HG03103 (cell line): ENCODE measurements around the gene NHLH2.

Experiments used
- ATAC-seq: cut with Tn5 transposase; IDR thresholded peaks from one replicate; pipeline ENCODE4 v1.9.1; 2021; ENCODE audit warnings: low read depth; ENCODE audit not compliant: unreplicated experiment

Gene NHLH2

DNA sequence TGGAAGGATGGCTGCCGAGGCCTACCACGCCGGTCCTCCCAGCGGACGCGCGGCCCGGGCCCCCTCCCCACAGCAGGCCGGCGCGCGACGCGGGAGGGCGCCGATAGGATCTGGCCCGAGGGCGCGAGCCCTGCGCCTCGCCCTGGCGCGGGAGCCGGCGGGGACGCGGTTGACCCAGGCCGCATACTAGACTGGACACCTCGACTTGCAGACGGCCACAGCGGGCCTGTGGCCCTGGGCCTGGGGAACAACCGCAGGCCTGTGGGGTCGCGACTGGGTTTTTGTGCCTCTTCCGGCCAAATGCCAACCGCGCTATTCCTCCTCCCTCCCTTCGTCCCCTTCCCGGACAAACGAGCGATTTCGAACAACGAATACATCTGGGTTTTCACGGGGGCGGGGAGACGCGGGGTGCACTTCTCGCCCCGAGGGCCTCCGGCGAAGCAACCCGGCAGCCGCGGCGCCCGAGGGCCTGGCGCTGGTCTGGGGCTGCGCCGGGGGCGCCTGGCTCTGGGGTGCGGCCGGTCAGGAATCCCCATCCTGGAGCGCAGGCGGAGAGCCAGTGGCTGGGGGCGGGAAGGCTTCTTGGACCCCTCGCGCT, 2.4 kb downstream of the NHLH2 start:
- ATAC-seq = no peak

DNA sequence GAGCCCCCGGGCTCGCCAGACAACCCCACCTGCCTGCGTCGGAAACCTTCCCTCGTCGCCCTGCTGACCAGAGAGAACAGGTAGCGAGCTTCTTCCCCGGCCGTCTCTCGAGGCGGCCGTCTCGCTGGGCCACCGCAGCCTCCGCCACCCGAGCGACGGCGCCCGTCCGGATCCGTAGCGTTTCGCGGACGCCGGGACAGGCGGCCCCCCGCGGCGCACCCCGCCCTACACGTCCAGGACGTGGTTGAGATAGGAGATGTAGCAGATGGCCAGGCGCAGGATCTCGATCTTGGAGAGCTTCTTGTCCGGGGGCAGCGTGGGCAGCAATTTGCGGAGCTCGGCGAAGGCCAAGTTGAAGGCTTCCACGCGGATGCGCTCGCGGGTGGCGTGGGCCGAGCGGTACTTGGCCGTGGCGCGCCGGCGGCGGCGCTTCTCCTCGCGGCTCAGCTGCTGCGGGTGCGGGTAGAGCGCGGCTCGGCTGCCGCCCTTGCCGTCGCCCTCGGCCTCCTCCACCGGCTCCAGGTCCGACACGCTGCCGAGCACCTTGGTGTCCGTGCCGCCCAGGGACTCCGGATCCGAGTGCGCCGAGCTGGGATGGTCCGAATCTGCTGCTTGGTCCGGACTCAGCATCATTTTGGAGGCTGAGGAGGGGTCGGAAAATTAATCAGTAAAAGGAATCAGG, 3.0 kb downstream of the NHLH2 start:
- no peak for ATAC-seq

DNA sequence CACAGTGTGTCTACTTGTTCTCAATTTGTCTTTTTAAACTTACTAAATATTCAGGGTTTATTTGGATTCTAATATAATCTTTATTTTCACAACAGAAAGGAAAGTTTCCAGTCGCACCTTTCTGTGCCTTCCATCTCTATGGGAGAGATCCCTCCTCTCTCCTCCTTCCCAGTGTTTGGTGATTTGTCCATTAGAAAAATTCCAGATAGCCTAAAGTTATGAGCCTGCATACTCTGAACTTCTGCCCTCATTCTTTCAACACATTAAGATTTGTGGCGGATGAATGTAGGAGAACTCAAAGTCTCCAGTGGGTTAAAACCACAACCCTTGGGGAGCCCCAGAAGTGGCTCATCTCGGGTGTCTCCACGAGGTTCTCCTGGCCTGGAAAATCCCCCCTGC, 3.6 kb downstream of the NHLH2 start:
- no peak for ATAC-seq

DNA sequence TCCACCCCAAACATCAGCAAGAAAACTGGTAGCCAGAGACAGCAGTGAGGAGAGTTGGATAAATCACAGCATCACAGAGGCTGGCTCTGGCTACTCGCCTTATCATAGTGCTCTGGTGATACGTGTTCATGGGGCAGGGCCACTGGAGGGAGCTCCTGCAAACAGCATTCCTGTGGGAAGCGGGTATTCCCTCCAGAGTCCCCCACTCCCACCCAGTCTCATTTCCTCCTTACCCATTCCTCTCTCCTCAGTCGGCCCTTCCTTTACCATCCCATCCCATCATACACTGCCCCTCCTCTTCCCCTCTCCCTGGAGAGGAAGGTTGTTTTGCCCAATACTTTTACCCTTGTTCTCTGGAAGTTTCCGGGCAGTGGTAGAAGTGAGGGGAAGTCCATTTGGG, 7.1 kb downstream of the NHLH2 start:
- no peak for ATAC-seq

DNA sequence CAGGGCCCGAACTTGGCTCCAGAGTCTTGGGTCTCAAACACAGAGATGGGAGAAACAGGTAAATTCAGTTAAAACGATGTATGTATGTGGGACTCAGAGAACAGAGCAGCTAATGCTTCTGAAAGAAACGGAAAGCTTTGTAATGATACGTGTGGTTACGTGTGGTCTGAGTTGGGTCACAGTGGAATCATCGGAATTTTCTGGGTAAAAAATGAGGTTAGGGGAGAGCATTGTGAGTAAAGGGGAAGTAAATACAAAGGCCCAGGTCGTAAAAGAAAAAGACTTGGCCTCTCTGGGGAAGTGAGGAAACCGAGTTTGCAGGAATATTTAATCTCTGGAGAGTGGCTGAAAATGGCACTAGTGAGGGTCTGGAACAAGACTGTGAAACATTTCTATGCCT, 8.3 kb downstream of the NHLH2 start:
- ATAC-seq = no peak

DNA sequence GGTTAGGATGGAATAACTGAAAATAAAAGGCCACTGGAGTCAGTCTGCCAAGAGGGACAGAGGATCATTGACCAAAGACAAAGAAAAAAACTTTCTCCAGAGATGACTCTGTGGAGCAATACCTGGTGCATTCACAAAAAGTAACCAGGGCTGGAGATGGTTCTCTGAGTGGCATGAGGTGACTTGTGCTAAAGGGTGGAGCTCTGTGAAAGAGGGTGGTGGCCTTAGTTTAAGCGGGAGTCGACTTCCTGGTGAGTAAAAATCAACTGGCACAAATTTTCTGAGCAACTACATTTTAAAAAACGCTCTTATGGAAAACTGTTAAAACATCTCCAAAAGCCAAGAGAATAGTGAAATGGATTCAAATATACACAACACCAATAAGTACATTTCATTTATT, 10.0 kb downstream of the NHLH2 start:
- ATAC-seq = no peak

DNA sequence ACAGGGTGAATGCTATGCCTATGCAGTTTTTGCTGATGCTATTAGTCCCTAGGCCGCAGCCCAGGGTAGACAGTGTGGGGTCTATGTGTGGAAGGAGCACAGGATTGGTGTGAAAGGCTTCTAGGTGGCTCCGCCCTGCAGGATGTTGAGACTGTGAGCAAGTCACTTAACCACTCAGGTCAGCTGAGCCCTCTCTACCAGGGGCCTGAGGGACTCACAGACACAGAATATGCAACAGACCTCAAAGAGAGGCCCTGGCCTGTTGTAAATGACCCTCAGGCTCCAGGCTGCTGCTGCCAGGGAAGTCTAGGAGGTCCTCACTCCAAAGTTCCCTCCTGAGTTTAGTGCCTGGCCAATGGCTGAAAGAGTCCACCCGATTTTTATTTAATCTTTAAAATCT, 11.0 kb downstream of the NHLH2 start:
- ATAC-seq = no peak

DNA sequence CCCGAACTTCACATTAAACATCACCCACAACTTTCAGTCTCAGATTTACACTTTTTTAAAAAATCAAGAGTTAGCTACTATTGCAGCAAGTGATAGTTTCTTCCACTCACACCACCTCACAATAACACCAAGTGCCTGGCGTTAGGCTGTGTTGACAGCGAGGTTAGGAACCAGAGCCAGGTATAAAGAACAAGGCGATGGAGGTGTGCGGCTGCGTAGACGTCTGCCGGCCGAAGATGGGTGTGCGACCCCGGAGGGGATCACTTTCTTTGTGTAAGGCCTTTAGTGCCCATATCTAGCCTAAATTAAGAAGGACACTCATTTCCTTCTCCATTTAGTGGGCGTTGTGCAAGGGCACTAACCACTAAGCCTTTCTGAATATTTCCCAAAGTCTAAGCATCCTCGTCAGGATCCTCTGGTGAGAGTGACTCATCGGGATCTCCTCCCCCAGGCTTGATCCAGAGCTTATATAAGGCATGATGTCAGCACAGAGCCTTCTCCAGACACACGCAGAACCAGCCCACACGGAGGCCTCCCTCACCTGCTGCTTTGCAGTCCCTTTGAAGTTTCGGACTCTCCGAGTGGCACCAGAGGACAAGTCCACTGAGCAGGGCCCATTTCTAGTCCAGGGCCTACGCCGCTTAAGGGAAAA, 11.8 kb downstream of the NHLH2 start:
- no peak for ATAC-seq

DNA sequence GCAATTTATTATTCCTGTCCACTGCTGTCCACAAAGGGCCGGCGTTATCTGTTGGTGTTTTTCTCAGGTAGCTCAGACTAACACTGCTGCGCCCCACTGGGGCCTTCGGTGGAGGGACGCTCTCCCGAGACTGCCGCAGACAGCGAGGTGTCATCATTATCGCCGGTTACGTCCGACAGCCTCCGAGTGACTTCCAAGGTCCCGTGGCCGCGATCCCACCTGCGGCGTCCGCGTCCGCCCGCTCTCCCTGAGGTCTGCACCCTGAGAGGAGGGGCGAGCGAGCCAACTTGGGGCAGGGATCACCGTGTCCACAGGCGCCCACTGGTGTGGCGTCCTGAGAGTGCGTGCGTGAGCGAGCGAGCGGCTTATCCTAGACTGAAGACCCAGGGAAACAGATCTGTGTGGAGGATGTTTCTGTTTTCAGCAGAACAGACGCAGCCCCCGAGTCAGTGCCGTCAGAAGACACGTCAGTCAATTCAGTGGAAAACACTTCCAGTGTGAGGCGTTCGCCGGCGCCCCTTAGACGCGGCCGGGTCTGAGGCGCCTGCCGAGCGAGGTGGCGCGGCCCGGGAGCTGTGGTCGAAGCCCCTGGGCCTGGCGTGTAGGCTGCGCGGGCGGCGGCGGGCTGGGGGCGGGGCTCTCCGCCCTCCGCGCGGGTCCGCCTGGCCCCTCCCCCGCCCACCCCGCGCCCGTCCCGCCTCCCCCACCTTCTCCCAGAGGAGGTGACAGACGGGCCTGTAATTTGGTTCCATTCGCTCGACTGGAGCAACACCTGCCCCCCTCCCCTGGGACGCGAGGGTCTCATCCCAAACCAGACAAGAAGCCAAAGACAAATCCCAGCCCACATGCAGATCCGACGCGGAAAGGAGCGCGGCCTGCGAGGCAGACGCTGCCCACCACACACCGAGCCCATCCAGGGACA, 12.6 kb downstream of the NHLH2 start:
- ATAC-seq = no peak

DNA sequence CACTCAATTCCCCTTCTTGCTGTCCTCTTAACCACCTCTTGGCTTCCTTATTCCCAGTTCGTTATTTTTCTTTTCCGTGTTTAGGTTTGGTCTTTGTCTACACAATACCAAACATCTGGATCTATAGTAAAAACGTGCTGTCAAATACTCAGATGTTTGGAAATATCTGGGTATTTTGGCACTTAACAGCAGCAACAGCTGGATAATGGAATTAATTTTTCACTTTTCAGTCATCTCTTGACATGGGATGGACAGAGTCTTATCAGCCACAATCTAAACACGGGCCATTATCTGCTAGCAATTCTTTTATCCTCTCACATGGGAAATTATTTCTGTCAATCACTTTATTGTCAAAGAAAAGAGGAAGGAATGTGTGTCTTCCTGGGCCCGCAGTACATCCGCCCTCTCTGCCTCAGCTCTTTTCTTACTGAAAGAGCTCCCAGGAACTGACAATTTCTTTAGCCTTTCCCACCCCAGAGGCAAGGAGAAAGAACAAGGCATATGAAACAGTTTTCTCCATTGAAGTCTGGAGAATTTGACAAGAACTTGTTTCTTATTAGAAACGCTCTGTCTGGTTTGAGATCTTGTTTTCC, 13.4 kb downstream of the NHLH2 start:
- ATAC-seq = no peak

DNA sequence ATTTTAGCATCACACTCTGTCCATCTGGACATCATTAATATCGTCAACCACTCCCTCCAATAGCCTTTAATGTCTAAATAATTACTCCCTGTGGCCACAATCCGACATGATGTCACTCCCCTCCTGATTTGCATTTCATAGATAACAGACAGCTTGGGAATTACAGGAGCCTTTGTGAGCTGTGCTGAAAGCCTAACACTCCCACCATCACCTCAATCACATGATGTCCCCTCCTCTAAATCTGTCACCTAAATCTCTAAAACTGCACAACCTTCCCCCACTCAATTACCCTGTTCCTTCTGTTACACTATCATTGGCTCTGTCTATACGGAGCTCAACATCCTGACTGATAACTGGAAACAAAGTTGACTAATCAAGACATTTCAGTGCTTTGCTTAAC, 14.3 kb downstream of the NHLH2 start:
- no peak for ATAC-seq

DNA sequence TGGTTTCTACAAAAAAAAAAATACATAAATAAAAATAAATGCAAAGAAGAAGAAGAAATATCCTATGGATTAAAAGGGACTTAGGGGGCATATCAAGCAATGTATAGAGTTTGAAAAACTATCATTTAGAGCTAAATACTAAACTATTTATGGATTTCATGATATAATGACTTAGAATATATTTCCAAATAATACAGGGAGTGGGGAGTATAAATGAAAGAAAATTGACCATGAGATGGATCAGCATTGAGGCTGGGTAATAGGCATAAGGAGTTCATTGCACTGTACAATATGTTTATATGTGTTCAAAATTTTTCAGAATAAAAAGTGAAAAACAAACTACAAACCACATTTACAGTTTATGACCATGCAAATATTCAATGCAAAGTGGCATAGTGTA, 18.8 kb downstream of the NHLH2 start:
- no peak for ATAC-seq

DNA sequence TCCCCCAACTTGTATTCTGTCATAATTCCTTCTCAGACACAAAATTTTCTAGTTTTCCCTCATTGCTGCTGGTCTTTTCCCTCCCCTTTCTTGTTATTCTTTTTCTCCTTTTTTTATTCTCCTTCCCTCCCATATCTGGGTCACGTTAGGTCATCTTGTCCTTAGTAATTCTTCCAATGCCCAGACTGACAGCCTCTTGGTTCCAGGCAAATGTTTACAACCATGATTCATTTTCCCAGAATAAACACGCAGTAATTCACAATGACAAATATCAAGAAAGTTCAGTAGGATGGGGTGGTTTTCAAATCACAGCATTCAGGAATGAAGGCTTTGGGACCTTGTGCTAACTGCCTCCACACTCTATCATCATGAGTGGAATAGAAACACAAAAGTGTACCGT, 25.2 kb downstream of the NHLH2 start:
- no peak for ATAC-seq

DNA sequence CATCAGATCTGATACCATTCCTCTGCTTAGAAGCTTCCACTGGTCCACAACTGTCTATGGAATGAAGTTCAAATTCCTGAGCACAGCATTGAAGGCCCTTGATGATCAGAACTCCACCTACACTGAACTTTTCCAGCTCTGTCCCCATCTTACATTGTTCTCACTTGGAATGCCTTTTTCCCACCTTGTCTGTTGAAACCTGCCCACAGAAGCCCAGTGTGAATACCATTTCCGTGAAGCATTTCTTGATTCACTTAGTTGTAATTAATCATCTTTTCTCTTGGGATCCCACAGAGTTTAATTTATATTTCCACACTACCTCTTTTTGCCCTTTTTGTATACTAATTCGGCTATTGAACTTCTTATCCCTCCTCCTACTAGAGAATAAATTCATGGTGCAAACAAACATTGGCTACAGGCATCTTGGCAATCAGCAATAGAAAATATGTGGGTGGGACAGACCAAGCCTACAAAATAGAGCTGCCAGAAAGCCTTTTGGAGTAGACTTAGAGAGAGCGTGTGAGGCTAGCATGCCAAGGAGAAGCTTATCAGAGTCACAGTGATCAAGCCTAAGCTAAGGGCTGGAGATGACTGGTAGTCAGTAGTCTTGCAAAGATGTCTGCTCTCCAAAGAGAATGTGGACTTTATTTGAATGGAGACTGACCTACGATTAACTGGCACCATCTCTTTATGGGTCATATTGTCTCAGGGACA, 26.1 kb downstream of the NHLH2 start:
- no peak for ATAC-seq

DNA sequence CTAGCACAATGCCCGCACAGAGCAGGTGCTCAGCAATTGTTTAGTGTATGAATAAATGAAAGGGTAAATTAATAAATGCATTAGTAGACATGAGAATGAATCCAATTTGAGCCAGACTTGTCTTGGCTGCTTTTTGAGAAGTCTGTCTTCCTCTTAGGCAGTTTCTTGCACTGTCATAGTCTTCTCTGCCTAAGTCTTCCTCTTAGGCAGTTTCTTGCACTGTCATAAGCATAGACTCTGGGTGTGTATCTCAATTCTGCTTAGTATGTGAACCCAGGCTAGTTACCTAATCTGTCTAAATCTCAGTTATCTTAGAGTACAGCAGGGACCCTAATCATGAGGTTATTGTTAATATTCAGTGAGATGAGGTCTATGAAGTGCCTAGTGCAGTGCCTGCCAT, 27.2 kb downstream of the NHLH2 start:
- ATAC-seq = no peak

DNA sequence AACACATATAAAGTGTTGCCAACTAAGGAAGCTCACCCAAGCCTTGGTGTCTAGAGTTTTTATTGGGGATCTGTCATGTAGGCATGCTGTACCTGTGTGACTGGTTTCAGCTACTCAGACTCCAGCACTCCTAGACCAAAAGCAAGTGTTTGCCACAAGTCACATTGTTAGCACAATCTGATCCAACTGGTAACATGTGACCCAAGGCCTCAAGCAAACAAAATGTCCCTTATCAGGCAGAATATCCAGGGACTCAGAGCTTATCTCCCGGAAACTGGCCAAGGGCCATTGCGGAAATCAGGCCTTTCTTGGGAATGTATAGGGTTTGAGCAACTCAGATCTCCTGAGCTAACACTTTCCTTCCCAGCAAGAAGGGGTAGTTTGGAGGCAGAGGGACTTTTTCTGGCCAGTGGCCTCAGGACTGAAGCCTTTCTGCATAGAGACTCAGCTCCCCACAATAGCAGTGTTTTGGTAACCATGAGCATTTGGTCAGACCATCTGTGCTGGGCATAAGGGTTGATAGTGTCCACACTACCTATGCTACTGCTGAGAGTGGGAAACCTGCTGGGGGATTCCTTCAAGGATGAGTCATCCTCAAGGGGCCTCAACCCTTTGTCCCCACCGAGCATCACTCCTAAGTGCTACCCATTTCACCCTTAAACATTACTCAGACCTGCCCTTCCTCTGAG, 29.6 kb downstream of the NHLH2 start:
- ATAC-seq = no peak

DNA sequence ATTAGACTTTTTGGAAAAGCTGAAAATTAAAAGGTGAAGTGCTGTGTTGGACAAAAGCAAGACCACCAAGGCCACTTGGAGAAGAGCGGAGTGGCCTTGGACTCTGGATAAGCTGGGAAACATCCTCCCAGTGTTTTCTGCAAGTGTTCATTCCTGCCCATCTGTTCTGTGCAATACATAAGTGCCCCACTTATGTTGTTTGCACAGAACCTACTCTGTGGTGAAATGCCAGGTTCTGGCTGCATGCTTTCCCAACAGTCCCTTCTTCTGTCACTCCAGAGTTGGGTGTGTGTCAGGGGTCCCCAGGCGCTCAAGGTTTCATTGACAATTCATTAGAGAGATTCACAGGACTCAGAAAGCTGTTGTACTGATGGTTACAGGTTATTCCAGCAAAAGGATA, 30.3 kb downstream of the NHLH2 start:
- ATAC-seq = no peak

DNA sequence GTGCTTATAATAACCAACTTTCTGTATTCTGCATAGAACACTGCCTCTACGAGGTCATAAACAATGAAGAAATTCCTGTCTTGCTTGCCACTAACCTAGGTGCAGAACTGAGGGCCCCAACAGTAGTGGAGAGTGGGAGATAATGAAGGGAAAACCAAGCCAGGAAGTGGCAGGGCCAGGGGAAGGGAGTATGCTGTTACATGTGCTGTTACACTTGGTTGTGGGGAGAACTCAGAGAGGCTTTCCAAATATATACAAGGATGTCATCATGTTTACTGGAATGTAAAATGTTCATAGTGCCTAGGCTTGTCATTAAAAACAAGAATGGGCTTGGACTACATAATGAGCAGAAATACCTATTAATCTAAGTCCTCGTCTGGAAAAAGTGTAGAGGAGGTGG, 31.1 kb downstream of the NHLH2 start:
- ATAC-seq = no peak

DNA sequence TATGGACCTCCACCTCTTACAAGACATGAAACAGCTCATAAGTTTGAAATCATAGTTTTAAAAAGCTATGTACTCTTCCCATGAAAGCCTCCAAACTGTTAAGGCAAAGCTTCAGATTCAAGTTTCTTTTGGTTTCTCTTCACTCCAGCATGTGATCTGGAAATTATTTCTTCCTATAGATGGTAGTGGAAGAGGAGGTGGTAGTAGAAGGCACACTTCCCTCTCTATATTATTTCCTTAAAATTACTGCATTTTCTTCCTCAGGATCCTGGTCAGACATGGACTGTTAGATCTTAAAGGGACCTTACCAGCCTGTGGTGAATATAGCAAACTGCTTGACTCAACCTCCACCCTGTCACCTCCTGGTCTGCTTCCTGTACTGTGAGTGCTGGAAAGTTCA, 31.9 kb downstream of the NHLH2 start:
- no peak for ATAC-seq

DNA sequence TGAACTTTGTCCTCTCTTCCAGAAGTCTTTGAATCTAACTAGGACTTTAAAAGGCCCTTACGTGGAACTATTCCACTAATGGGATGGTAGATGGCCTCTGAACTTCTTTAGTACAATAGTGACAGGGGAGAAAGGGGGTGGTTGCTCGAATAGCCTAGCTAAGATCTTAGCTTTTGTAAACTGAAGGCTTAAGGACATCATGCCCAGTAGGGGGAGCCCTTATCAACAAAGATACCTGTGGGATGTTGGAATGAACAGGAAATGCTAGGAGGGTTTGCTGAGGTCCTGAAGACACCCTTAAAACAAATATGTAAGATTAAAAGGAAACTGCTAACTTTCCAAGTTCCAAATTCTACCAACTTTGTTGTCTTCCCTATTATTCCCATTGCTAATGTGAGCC, 33.2 kb downstream of the NHLH2 start:
- no peak for ATAC-seq
